ENCODE data around the gene PLEKHA8. TPM values are rescaled to one million over a fixed set of nuclear protein-coding genes. Genes with fewer than 3 reads are reported as not detected.

Gene PLEKHA8
- total and polyA plus RNA-seq, 2 of the 8 experiments (the other 6 are each of a cell fraction or from before 2014, with no cell fraction given) = 10.7 to 44.0 TPM

GRCh38 chr7:30019960-30020359 lies 8.3 kb upstream of the PLEKHA8 start:
- Histone ChIP-seq H3K27ac (ENCODE audit: low read depth, low read length) (no peak overlapping the region), H3K27me3 (replicated peaks in 1 of 4; ENCODE audit: control insufficient read depth in 3 of 4, extremely low read depth in 1 of 4, insufficient read depth in 3 of 4, low read length in 3 of 4) (no peaks in the 10 kb centered on the region), H2BK20ac (ENCODE audit: low read length) (no peak overlapping the region), H3K79me2 (ENCODE audit: control insufficient read depth in 1 of 2, insufficient read depth in 2 of 2, low read length in 2 of 2) (peaks cover 0 to 22% of the 10 kb centered on the region in 2 experiments; a peak in 2 of 4 replicates), H3K79me1 (ENCODE audit: low read depth, low read length) (no peaks in the 10 kb centered on the region), H3K4me3 (ENCODE audit: extremely low read depth in 1 of 4, insufficient read depth in 2 of 4, low read depth in 3 of 4, low read length in 4 of 4) (no peak overlapping the region), H3K23me2 (ENCODE audit: low read depth, low read length) (no peaks in the 10 kb centered on the region), H3K4ac (replicated peaks; ENCODE audit: insufficient read length, low read depth, low read length) (no peak overlapping the region), H2AFZ (ENCODE audit: low read length) (no peak overlapping the region), H4K8ac (ENCODE audit: extremely low read depth, insufficient read depth, low read length) (no peak overlapping the region), H3K14ac (ENCODE audit: insufficient read length) (no peak overlapping the region), H2BK12ac (ENCODE audit: low read depth, low read length) (no peak overlapping the region), H2BK120ac (replicated peaks; ENCODE audit: low read depth, low read length) (no peak overlapping the region), H3K9me3 (ENCODE audit: insufficient read depth in 2 of 2, low read depth in 1 of 2, low read length in 1 of 2) (no peaks in the 10 kb centered on the region), H3K4me1 (replicated peaks in 1 of 4; ENCODE audit: control insufficient read depth in 3 of 4, insufficient read depth in 4 of 4, low read length in 3 of 4) (no peaks in the 10 kb centered on the region), H4K20me1 (replicated peaks in 1 of 2; ENCODE audit: control insufficient read depth in 1 of 2, insufficient read depth in 2 of 2, low read length in 2 of 2) (peaks cover 0 to 2% of the 10 kb centered on the region in 2 experiments), H2BK5ac (ENCODE audit: low read depth, low read length) (no peak overlapping the region), H3K56ac (replicated peaks; ENCODE audit: insufficient read length, low read depth, low read length) (no peak overlapping the region), H3K23ac (ENCODE audit: insufficient read length) (no peak overlapping the region), H3K18ac (ENCODE audit: extremely low read depth, low read length) (no peak overlapping the region), H2BK15ac (ENCODE audit: low read length) (no peak overlapping the region), H2AK5ac (ENCODE audit: low read depth, low read length) (no peak overlapping the region), H4K91ac (replicated peaks; ENCODE audit: insufficient read length, low read length) (no peak overlapping the region), H3K4me2 (ENCODE audit: insufficient read depth in 1 of 2, low read depth in 2 of 2, low read length in 2 of 2) (no peak overlapping the region), H3K9ac (replicated peaks in 1 of 4; ENCODE audit: extremely low read depth in 1 of 4, low read depth in 3 of 4, low read length in 3 of 4) (no peak overlapping the region), H4K5ac (ENCODE audit: insufficient read length, low read depth, low read length) (no peak overlapping the region), H3K36me3 (ENCODE audit: control insufficient read depth in 2 of 4, insufficient read depth in 4 of 4, low read length in 3 of 4) (peaks cover 0 to 15% (median 6%) of the 10 kb centered on the region in 4 experiments; a peak in 3 of 8 replicates)
- CTCF ChIA-PET (ENCODE audit: partially characterized antibody) = interaction anchor here (1.1 kb wide), 1 partner anchor 42 kb away, joined by 4 read pairs; no protein-coding TSS in a partner anchor
- FAIRE-seq (no peak), DNase-seq (ENCODE audit: low read depth in 1 of 2, low spot score in 2 of 2) (no peak)
- WGBS, 2 experiments (ENCODE audit: extremely low coverage in 1 of 2, insufficient coverage in 1 of 2, insufficient read length in 1 of 2, insufficient replicate concordance in 2 of 2, low coverage in 1 of 2, low lambda C conversion rate in 2 of 2, missing lambda C conversion rate in 1 of 2) = 100% methylated on average over 1 of the region's 1 CpG; no CpG with 5 or more reads in 1 of the 2 experiments
- POLR2A ChIA-PET (ENCODE audit: partially characterized antibody) = no interaction called here
- TF ChIP-seq RBBP5 (IDR thresholded peaks at IDR 0.05; ENCODE audit: borderline replicate concordance, low read depth, low read length) (no peak), RNF2 (IDR thresholded peaks at IDR 0.05; ENCODE audit: borderline replicate concordance, low read depth, low read length, missing control alignments, poor library complexity, severe bottlenecking) (no peak), KDM5A (IDR thresholded peaks at IDR 0.05; ENCODE audit: low read length) (no peak), SP4 (IDR thresholded peaks at IDR 0.05; ENCODE audit: low read length) (no peak), EGR1 (IDR thresholded peaks at IDR 0.05; ENCODE audit: borderline replicate concordance, low read depth, low read length) (no peak), CEBPB (IDR thresholded peaks at IDR 0.05; ENCODE audit: low read depth, low read length) (no peak), CTBP2 (IDR thresholded peaks at IDR 0.05; ENCODE audit: borderline replicate concordance, insufficient read depth, insufficient read length, low read length) (no peak), POU5F1 (IDR thresholded peaks at IDR 0.05; ENCODE audit: low read depth, low read length) (no peak), JUN (IDR thresholded peaks at IDR 0.05; ENCODE audit: low read depth, low read length) (no peak), EZH2 (IDR thresholded peaks at IDR 0.05; ENCODE audit: low read depth, low read length, severe bottlenecking) (no peak), PHF8 (conservative IDR thresholded peaks at IDR 0.05; ENCODE audit: low read depth, low read length) (no peak), MAX (IDR thresholded peaks at IDR 0.05) (no peak), NRF1 (IDR thresholded peaks at IDR 0.05; ENCODE audit: low read depth, low read length) (no peak), GTF2F1 (IDR thresholded peaks at IDR 0.05; ENCODE audit: borderline replicate concordance, low read depth, low read length) (no peak)
